ENCODE data around the gene BMPER.

DNA sequence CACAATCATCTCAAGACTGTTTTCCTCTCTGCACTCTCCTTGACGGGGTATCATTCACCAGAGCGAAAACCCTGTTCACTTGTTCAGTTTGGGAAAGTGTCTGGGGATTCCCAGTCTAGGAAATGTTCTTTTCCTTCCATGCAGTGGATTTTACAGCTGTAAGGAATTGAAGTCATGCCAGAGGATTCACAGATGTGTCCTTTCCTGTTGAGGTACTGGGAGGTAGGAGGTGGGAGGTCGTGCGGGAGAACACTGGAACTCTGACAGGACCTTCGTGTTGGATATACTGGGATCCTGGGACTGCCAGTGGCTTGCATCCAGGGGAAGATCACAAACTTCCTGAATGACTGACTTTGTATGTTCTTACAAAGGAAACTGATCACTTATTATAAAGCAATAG, 185.5 kb downstream of the BMPER start:
- TF ChIP-seq CTCF (IDR thresholded peaks at IDR 0.05) (no peak), EP300 (IDR thresholded peaks at IDR 0.05) (no peak)

Data from tibial nerve (tissue), 4 donors.